ENCODE data around the gene WSCD1. TPM values are rescaled to one million over a fixed set of nuclear protein-coding genes. Genes with fewer than 3 reads are reported as not detected.

WSCD1 gene
- total RNA-seq, 4 donors from 2014 or later: 3.2 to 10.1 (median 5.3) TPM

DNA sequence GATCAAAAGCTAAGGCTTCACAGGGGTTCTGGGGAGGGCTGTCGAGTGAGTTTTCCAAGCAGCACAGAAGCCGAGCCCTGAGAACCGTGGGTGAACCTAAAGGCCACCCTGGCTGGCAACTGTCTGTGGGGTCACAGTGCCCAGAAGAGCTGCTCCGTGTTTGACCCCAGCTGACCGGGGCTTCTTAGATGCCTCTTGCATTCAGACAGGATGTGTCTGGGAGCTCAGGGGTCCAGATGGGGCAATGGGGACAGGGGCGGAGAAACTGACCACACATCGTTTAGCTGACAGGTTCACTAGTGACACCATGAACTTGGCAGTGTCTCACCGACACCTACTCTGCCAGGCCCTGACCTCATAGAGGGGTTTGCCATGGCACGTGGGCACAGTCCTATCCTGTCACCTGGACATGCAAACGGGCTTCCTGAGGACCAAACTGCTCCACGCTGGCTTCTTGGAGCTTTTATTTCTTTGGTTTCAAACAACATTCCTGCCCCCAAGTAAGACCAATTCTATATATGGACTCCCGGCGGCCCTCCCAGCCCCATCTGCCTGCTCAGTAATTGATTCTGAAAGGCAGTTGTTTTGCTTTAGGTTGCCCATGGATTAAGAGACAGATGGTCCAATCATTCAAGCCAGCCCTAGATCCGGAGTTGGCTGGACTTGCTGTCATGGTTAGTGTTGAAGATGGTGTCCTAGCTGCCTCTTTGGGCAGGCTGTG is 22.2 kb downstream of the WSCD1 start:
- H3K4me3 ChIP-seq: no peak overlapping the region
- H3K4me1 ChIP-seq: no peaks in the 10 kb centered on the region
- no peaks in the 10 kb centered on the region for H3K27me3 ChIP-seq
- WGBS, 2 donors (ENCODE audit: low coverage in 1 of 2): 77 to 83% methylated on average over 6 to 11 of the region's 14 CpGs
- peaks cover 0 to 6% of the 10 kb centered on the region in 2 donors for H3K36me3 ChIP-seq
- no peaks in the 10 kb centered on the region for H3K9me3 ChIP-seq
- TF ChIP-seq, protein P1, sequence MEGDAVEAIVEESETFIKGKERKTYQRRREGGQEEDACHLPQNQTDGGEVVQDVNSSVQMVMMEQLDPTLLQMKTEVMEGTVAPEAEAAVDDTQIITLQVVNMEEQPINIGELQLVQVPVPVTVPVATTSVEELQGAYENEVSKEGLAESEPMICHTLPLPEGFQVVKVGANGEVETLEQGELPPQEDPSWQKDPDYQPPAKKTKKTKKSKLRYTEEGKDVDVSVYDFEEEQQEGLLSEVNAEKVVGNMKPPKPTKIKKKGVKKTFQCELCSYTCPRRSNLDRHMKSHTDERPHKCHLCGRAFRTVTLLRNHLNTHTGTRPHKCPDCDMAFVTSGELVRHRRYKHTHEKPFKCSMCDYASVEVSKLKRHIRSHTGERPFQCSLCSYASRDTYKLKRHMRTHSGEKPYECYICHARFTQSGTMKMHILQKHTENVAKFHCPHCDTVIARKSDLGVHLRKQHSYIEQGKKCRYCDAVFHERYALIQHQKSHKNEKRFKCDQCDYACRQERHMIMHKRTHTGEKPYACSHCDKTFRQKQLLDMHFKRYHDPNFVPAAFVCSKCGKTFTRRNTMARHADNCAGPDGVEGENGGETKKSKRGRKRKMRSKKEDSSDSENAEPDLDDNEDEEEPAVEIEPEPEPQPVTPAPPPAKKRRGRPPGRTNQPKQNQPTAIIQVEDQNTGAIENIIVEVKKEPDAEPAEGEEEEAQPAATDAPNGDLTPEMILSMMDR (IDR thresholded peaks at IDR 0.05): no peak
- TF ChIP-seq POLR2AphosphoS5 (IDR thresholded peaks at IDR 0.05) (no peak), POLR2A (IDR thresholded peaks at IDR 0.05) (no peak), EP300 (IDR thresholded peaks at IDR 0.05) (no peak)
- no peak for ATAC-seq
- no peak overlapping the region for H3K27ac ChIP-seq

DNA sequence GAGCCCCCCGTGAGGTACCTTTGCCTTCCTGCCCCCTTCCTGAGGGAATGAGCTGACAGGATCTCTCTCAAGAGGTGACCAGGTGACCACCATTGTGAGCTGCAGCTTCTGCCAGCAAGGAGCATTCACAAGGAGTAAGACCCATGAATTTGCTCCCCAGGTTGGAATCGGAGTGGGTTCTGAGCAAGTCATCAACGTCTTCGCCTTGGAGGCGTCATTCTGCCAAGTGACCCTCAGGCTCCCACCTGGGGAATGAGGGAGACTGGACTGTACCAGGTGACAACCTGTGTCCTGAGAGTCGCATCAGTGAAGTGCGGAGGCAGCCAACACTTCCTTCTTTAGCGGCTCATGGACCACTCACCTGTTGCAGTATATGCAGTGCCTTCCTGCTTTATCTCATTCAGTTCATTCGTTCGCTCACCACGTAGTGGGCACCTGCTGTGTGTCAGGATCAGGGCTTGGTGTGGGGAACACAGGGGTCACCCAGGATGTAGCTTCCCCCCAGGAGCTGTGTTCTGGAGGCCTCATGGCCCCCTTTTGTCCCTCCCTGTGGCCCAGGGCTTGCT is 22.8 kb downstream of the WSCD1 start:
- Histone ChIP-seq H3K4me3 (no peak overlapping the region), H3K36me3 (peaks cover 0 to 6% of the 10 kb centered on the region in 2 donors), H3K27ac (no peak overlapping the region), H3K9me3 (no peaks in the 10 kb centered on the region), H3K27me3 (no peaks in the 10 kb centered on the region), H3K4me1 (no peaks in the 10 kb centered on the region)
- no peak for ATAC-seq
- TF ChIP-seq POLR2AphosphoS5 (IDR thresholded peaks at IDR 0.05) (no peak), POLR2A (IDR thresholded peaks at IDR 0.05) (no peak), EP300 (IDR thresholded peaks at IDR 0.05) (no peak)
- TF ChIP-seq, protein P1 (IDR thresholded peaks at IDR 0.05): no peak
- 93% methylated on average over 10 of the region's 11 CpGs; no CpG with 5 or more reads in 1 of the 2 donors for WGBS, 2 donors (ENCODE audit: low coverage in 1 of 2)

DNA sequence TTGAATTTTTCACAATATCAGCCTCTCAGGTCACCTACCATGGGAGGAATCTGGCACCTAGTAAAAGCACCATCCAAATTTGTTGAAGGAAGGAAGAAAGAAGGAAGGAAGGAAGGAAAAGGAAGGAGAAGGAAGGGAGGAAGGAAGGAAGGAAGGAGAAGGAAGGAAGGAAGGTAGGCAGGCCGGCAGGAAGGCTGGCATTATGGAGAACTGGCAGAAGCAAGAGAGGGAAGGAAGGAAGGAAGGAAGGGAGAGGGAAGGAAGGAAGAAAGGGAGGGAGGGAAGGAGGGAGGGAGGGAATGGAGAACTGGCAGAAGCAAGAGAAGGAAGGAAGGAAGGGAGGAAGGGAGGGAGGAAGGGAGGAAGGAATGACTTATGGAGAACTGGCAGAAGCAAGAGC is 24.3 kb downstream of the WSCD1 start:
- WGBS, 2 donors (ENCODE audit: low coverage in 1 of 2): 57% methylated on average over 1 of the region's 1 CpG; no CpG with 5 or more reads in 1 of the 2 donors

DNA sequence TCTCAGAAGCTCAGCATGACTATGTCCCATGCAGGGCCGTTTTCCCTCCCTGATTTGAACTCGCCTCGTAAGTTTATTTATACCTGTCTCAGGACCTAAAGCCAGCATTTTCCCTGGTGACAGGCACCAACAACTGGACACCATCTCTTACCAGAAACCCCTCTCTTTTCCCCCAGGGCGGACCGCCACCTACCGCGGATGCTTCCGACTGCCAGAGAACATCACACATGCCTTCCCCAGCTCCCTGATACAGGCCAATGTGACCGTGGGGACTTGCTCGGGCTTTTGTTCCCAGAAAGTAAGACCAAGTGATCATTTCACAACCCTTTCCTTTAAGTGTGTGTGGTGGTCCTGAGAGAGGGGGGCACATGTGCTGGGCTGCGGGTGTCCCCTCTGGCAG is 24.7 kb downstream of the WSCD1 start:
- ATAC-seq: no peak
- Histone ChIP-seq H3K27me3 (no peaks in the 10 kb centered on the region), H3K36me3 (peaks cover 0 to 6% of the 10 kb centered on the region in 2 donors), H3K27ac (no peak overlapping the region), H3K4me3 (no peak overlapping the region), H3K9me3 (no peaks in the 10 kb centered on the region), H3K4me1 (no peaks in the 10 kb centered on the region)
- WGBS, 2 donors (ENCODE audit: low coverage in 1 of 2): 95 to 96% methylated on average over 9 of the region's 11 CpGs
- TF ChIP-seq, protein P1 (IDR thresholded peaks at IDR 0.05): no peak
- TF ChIP-seq POLR2AphosphoS5 (IDR thresholded peaks at IDR 0.05): no peak
- no peak for TF ChIP-seq EP300 (IDR thresholded peaks at IDR 0.05)
- TF ChIP-seq POLR2A (IDR thresholded peaks at IDR 0.05): no peak

More for the DNA sequence above, 24.3 kb downstream of the WSCD1 start:
- H3K27me3 ChIP-seq: no peaks in the 10 kb centered on the region
- no peaks in the 10 kb centered on the region for H3K9me3 ChIP-seq
- H3K4me1 ChIP-seq: no peaks in the 10 kb centered on the region
- no peak for TF ChIP-seq EP300 (IDR thresholded peaks at IDR 0.05)
- no peak for TF ChIP-seq POLR2AphosphoS5 (IDR thresholded peaks at IDR 0.05)
- TF ChIP-seq, protein P1 (IDR thresholded peaks at IDR 0.05): no peak
- TF ChIP-seq POLR2A (IDR thresholded peaks at IDR 0.05): no peak
- no peak for ATAC-seq
- no peak overlapping the region for H3K4me3 ChIP-seq
- no peak overlapping the region for H3K27ac ChIP-seq
- H3K36me3 ChIP-seq: peaks cover 0 to 6% of the 10 kb centered on the region in 2 donors

DNA sequence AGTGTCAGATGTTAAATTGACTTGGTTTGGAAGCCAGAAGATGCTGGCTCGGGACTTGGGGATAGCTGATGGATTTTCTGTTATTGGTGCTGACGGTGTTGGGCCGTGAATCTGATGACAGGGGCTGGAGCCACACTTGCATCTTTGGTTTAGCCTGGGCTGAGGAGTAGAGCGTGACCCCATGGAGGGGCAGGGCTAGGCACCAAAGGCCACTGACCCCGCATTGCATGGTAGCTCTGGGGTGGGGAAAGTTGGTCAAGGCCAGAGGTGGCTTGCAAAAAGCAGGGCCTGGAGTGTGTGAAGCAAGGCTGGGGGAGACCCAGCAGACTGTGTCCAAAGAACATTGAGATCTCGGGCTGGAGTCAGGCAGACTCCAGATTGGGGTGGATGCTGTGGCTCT is 25.3 kb downstream of the WSCD1 start:
- H3K4me3 ChIP-seq: no peak overlapping the region
- TF ChIP-seq, protein P1 (IDR thresholded peaks at IDR 0.05): no peak
- no peak for TF ChIP-seq POLR2A (IDR thresholded peaks at IDR 0.05)
- TF ChIP-seq POLR2AphosphoS5 (IDR thresholded peaks at IDR 0.05): no peak
- TF ChIP-seq EP300 (IDR thresholded peaks at IDR 0.05): no peak
- H3K9me3 ChIP-seq: no peaks in the 10 kb centered on the region
- H3K27ac ChIP-seq: no peak overlapping the region
- H3K4me1 ChIP-seq: no peaks in the 10 kb centered on the region
- no peaks in the 10 kb centered on the region for H3K27me3 ChIP-seq
- H3K36me3 ChIP-seq: peaks cover 0 to 6% of the 10 kb centered on the region in 2 donors
- ATAC-seq: no peak
- 66 to 82% methylated on average over 3 to 5 of the region's 6 CpGs for WGBS, 2 donors (ENCODE audit: low coverage in 1 of 2)

Data from gastroesophageal sphincter (tissue), 4 donors.